Measurements from ENCODE around the gene SYNDIG1.

SYNDIG1 gene

DNA sequence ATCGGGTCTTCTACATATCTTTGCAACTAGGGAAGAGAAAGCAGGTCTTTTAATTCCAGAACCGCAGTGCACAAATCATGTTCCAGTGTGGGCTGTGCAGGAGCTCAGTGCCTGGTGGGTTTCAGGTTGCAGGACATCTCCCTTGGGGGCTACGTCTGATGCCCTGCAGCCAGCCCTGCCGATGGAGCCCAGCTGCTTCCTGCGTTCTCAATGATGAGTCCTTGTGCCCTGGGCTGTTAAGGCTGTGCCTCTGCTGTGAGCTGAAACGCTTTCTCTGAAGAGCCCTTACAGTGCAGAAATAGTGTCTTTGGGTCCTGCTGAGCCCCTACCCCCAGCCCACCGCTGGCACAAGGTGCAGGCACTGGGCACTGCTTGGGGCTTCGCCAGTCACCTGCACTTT is 192.9 kb downstream of the SYNDIG1 start:
- DNase-seq (ENCODE audit: low spot score) = no peak

DNA sequence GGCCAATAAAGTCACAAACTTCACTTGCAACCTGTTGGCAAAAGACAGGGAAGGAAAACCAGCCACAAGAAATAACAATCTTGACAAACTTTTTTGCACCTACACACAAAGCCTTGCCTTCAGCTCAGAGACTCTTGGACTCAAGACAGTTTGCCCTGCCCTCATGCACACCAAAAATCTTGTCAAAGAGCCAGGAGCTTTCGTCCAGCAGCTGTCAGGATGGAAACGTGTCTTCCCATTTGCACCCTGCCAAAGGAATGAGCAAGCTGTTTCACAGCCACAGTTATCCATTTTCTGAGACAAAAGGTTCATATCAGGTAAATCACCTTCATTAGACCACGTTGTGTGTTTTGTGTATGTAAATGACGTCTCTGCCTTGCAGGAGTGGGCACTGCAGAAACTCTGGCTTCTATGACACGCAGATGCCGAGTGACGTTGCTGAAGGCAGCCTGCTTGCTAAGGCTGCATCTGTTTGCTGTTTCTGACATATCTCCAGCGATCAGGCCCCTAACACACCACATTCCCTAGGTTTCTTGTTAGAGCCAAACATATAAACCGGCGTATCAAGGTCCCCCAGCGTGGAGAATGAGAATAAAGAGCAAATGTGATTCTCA is 193.4 kb downstream of the SYNDIG1 start:
- DNase-seq (ENCODE audit: low spot score) = no peak

DNA sequence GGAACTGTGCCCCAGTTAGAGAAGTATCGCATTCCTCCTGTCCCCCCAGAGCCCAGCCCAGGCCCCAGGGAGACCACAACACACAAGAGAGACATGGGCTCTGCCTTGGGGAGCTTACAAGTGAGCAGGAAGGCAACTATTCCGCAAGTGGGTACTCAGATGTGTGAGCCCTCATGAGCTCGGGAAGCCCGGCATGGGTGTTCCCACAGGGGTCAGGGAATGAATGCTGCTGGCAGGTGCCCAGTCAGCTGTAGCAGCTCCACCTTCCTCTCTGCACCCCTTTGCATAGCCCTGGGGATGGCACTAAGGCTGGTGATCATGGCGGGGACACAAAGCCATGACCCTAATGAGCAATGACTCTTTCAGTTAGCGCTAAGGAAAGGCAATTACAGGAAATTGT is 194.1 kb downstream of the SYNDIG1 start:
- no peak for DNase-seq (ENCODE audit: low spot score)

DNA sequence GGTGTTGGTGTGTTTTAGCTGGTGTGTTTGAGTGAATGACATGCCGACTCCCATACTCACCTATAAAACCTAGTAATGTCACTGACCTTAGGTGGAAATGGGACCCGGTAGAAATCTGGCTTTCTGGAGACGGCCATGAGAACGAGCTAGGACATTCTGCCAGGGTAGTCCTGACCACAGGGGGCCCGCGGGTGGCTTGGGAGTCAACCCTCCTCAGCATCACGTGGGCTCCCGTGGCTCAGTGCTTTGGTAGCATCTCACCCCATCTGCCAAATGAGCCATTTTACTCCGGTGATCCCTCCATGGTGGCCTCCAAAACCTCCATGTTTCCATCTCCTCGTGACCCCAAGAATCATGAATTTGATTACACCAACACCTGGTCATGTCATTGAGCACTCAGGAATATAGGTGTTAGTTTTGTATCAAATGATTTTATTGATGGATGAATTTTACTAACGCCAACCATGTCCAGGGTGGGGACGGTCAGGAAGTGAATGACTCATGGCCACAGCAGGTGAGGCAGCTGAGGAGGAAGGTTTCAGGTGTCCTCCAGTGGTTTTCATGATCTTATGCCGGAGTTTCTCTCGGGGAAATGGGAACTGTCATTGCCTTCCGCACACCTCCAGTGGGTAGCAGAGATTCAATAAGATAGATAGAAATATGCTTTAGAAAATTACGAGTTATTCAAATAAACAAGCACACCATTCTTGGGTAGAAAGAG is 195.0 kb downstream of the SYNDIG1 start:
- DNase-seq (ENCODE audit: low spot score) = no peak

- no peak for DNase-seq (ENCODE audit: low spot score)
Observed at GRCh38 chr20:24665196-24665595, 195.8 kb downstream of the SYNDIG1 start.

GRCh38 chr20:24665741-24666191 is 196.3 kb downstream of the SYNDIG1 start:
- no peak for DNase-seq (ENCODE audit: low spot score)

DNA sequence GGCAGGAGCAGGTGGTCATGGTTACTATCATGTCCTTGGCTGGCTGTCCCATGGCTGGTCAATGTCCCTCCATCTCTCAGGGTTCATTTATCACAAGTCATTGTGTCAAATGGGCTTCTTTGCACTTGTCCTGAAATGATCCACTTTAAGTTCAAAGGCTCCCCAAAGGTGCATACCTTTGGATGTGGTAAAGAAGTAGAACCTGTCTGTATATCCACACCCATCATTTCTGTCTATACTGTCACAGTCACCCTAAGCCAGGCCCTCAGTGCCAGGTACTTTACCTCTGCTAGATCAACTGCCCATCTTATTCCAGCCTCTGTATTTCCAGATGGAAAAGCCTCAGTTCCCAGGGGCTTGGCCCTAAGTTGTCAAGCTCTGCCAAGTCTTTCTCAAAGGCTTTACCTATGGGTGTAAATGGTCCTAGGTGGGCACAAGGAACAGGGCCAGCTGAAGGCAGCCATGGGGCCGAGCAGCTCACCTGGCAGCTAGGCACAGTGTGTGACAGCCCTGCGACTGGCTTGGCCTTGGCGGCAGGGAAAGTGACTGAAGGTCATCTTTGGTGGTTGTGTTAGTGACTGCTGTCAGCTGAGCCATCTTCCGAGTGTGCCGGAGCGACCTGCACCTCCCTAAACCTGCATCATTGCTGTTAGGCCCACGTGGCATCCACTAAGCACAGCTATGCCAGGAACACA is 198.4 kb downstream of the SYNDIG1 start:
- DNase-seq (ENCODE audit: low spot score) = no peak

DNA sequence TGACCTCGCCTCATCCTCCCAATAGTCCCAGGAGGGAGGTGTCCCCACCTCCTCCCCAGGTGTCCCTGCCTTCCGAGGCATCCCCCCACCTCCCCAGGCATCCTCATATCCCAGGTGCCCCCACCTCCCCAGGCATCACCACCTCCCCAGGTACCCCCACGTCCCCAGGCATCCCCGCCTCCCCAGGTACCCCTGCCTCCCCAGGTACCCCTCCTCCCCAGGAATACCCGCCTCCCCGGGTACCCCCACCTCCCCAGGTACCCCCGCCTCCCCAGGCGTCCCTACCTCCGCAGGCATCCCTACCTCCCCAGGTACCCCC is 198.9 kb downstream of the SYNDIG1 start:
- no peak for DNase-seq (ENCODE audit: low spot score)

DNA sequence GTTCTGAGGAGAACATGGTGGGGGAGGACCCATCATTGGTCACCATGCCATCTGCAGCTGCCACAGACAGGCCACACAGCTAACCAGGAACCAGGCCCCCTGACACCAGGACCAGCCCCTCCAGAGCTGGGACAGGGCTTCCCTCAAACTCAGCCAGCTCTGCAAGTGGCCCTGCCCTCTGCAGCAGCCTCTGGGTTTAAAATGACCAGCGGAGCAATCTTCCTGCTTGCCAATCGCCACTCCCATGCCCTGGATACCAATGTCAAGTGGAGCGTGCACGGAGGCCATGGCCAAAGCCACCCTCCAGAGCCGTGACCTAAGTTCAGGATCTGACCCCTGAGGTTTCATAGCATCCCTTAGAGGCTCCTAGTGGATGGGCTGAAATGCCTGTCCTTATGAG is 199.4 kb downstream of the SYNDIG1 start:
- no peak for DNase-seq (ENCODE audit: low spot score)

- DNase-seq (ENCODE audit: low spot score) = no peak
Observed at GRCh38 chr20:24669701-24670100, 200.3 kb downstream of the SYNDIG1 start.

GRCh38 chr20:24670341-24670872 is 201.0 kb downstream of the SYNDIG1 start:
- DNase-seq (ENCODE audit: low spot score) = no peak

- DNase-seq (ENCODE audit: low spot score) = no peak
Observed at GRCh38 chr20:24670981-24671380, 201.6 kb downstream of the SYNDIG1 start.

GRCh38 chr20:24672181-24672880 is 202.9 kb downstream of the SYNDIG1 start:
- DNase-seq (ENCODE audit: low spot score) = no peak

- DNase-seq (ENCODE audit: low spot score) = no peak
Observed at GRCh38 chr20:24672886-24673677, 203.7 kb downstream of the SYNDIG1 start.

GRCh38 chr20:24673678-24674570 is 204.5 kb downstream of the SYNDIG1 start:
- no peak for DNase-seq (ENCODE audit: low spot score)

GRCh38 chr20:24674921-24675605 is 205.6 kb downstream of the SYNDIG1 start:
- no peak for DNase-seq (ENCODE audit: low spot score)

- no peak for DNase-seq (ENCODE audit: low spot score)
Observed at GRCh38 chr20:24675651-24676352, 206.4 kb downstream of the SYNDIG1 start.

- no peak for DNase-seq (ENCODE audit: low spot score)
Observed at GRCh38 chr20:24676353-24676977, 207.0 kb downstream of the SYNDIG1 start.

GRCh38 chr20:24676978-24677370 is 207.5 kb downstream of the SYNDIG1 start:
- no peak for DNase-seq (ENCODE audit: low spot score)
